Measurements from ENCODE around the gene OPHN1. TPM values are rescaled to one million over a fixed set of nuclear protein-coding genes. Genes with fewer than 3 reads are reported as not detected.

OPHN1 gene
- total and polyA plus RNA-seq, 10 of the 15 experiments (the other 5 are each of a cell fraction or from before 2014, with no cell fraction given) = under 0.01 to 0.03 (median 0.03) TPM; not detected in 6

DNA sequence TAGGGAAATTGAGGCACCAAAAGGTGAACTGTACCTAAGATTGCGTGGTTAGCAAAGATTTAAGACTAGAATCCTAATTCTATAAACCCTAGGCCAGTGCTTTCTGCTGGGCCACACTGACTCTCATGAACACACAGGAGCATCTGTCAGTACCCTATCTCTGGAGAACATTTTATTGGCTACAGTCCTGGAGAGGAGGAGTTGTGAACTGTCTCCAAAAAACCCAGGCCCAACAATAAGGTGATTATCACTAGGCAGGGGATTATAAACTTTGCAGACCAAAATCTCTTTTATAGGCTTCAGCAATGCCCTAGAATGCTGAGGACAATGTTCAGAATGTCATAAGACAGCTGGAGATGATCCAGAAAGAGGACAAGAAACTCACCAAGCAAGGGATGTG is 24.1 kb downstream of the OPHN1 start:
- H3K27me3 ChIP-seq (replicated peaks in 1 of 2; ENCODE audit: control insufficient read depth in 2 of 2, insufficient read depth in 2 of 2, low read length in 1 of 2) = no peaks in the 10 kb centered on the region; a peak in 1 of 4 replicates
- no peaks in the 10 kb centered on the region for H3K79me2 ChIP-seq (ENCODE audit: control insufficient read depth, insufficient read depth, low read length)
- no peak overlapping the region for H3K9ac ChIP-seq (ENCODE audit: control insufficient read depth, insufficient read depth, low read length)
- H3K9me3 ChIP-seq (replicated peaks; ENCODE audit: control insufficient read depth, insufficient read depth, low read length) = no peaks in the 10 kb centered on the region
- FAIRE-seq (no peak), DNase-seq (ENCODE audit: low read depth, low spot score) (no peak), ATAC-seq (no peak)
- H3K4me2 ChIP-seq (ENCODE audit: control insufficient read depth, insufficient read depth) = no peak overlapping the region
- POLR2A ChIA-PET = no interaction called here
- no peaks in the 10 kb centered on the region for H3K4me1 ChIP-seq (ENCODE audit: control insufficient read depth, insufficient read depth, low read length)
- TF ChIP-seq JUNB (IDR thresholded peaks at IDR 0.05) = no peak
- no peak for TF ChIP-seq STAT1 (conservative IDR thresholded peaks at IDR 0.05)
- TF ChIP-seq, protein P1, sequence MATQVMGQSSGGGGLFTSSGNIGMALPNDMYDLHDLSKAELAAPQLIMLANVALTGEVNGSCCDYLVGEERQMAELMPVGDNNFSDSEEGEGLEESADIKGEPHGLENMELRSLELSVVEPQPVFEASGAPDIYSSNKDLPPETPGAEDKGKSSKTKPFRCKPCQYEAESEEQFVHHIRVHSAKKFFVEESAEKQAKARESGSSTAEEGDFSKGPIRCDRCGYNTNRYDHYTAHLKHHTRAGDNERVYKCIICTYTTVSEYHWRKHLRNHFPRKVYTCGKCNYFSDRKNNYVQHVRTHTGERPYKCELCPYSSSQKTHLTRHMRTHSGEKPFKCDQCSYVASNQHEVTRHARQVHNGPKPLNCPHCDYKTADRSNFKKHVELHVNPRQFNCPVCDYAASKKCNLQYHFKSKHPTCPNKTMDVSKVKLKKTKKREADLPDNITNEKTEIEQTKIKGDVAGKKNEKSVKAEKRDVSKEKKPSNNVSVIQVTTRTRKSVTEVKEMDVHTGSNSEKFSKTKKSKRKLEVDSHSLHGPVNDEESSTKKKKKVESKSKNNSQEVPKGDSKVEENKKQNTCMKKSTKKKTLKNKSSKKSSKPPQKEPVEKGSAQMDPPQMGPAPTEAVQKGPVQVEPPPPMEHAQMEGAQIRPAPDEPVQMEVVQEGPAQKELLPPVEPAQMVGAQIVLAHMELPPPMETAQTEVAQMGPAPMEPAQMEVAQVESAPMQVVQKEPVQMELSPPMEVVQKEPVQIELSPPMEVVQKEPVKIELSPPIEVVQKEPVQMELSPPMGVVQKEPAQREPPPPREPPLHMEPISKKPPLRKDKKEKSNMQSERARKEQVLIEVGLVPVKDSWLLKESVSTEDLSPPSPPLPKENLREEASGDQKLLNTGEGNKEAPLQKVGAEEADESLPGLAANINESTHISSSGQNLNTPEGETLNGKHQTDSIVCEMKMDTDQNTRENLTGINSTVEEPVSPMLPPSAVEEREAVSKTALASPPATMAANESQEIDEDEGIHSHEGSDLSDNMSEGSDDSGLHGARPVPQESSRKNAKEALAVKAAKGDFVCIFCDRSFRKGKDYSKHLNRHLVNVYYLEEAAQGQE (IDR thresholded peaks at IDR 0.05; ENCODE audit: low read depth, low read length) = no peak
- TF ChIP-seq IRF4 (IDR thresholded peaks at IDR 0.05; ENCODE audit: low read depth, low read length) = no peak
- RAD21 ChIA-PET (ENCODE audit: unreplicated experiment) = no interaction called here
- no peak overlapping the region for H3K27ac ChIP-seq (ENCODE audit: control insufficient read depth, insufficient read depth)
- SMC1A ChIA-PET (ENCODE audit: uncharacterized antibody, unreplicated experiment) = no interaction called here
- no peaks in the 10 kb centered on the region for H3K36me3 ChIP-seq (ENCODE audit: control insufficient read depth in 2 of 2, insufficient read depth in 2 of 2, low read length in 1 of 2)
- intact Hi-C loops (cut with micrococcal nuclease; ENCODE audit: unreplicated experiment) = no loop called here
- in situ Hi-C loops (cut with MboI) = no loop called here
- BruUV-seq (replicated peaks) = no TSS peak
- no peak overlapping the region for H3K4me3 ChIP-seq
- CTCF ChIA-PET = no interaction called here
- WGBS (ENCODE audit: insufficient coverage, insufficient replicate concordance, low lambda C conversion rate, missing lambda C conversion rate) = 37% methylated on average over 1 of the region's 1 CpG
- no peak overlapping the region for H2AFZ ChIP-seq (ENCODE audit: control insufficient read depth, low read depth, low read length)
- H4K20me1 ChIP-seq (ENCODE audit: control insufficient read depth, insufficient read depth) = no peaks in the 10 kb centered on the region

DNA sequence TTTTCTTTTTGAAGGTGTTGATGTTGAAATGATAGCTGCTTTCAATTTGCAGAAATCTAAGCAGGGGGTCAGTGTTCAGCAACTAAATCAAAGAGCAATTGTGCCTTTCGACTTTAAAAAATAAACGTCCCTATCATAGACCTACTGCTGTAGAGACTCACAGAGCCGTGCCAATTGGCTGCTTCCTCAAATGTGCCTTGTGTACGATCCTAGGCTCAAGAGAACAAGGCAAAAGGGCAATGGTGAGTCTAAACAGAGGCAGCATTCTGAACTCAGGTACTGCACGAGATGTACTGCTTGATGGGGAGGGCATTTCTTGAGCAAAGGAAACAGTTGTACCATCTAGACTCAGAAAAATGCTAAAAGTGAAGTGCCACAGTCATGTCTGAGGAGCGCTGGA is 29.8 kb downstream of the OPHN1 start:
- Histone ChIP-seq H3K9ac (ENCODE audit: control insufficient read depth, insufficient read depth, low read length) (no peak overlapping the region), H2AFZ (ENCODE audit: control insufficient read depth, low read depth, low read length) (no peak overlapping the region), H3K27ac (ENCODE audit: control insufficient read depth, insufficient read depth) (no peak overlapping the region), H3K27me3 (replicated peaks in 1 of 2; ENCODE audit: control insufficient read depth in 2 of 2, insufficient read depth in 2 of 2, low read length in 1 of 2) (no peaks in the 10 kb centered on the region), H3K4me2 (ENCODE audit: control insufficient read depth, insufficient read depth) (no peak overlapping the region), H3K79me2 (ENCODE audit: control insufficient read depth, insufficient read depth, low read length) (no peaks in the 10 kb centered on the region), H3K4me3 (no peak overlapping the region), H3K36me3 (ENCODE audit: control insufficient read depth in 2 of 2, insufficient read depth in 2 of 2, low read length in 1 of 2) (no peaks in the 10 kb centered on the region), H4K20me1 (ENCODE audit: control insufficient read depth, insufficient read depth) (no peaks in the 10 kb centered on the region), H3K4me1 (ENCODE audit: control insufficient read depth, insufficient read depth, low read length) (no peaks in the 10 kb centered on the region), H3K9me3 (replicated peaks; ENCODE audit: control insufficient read depth, insufficient read depth, low read length) (no peaks in the 10 kb centered on the region)
- WGBS (ENCODE audit: insufficient coverage, insufficient replicate concordance, low lambda C conversion rate, missing lambda C conversion rate) = 5% methylated on average over 6 of the region's 6 CpGs
- in situ Hi-C loops (cut with MboI) (no loop called here), intact Hi-C loops (cut with micrococcal nuclease; ENCODE audit: unreplicated experiment) (no loop called here)
- ChIA-PET SMC1A (ENCODE audit: uncharacterized antibody, unreplicated experiment) (no interaction called here), RAD21 (ENCODE audit: unreplicated experiment) (no interaction called here), CTCF (no interaction called here), POLR2A (no interaction called here)
- BruUV-seq (replicated peaks) = no TSS peak
- FAIRE-seq (no peak), ATAC-seq (no peak), DNase-seq (ENCODE audit: low read depth, low spot score) (no peak)
- TF ChIP-seq EZH2 (IDR thresholded peaks at IDR 0.05; ENCODE audit: borderline replicate concordance, control insufficient read depth, low read depth, low read length) (no peak), MEF2B (IDR thresholded peaks at IDR 0.05; ENCODE audit: partially characterized antibody, poor library complexity, severe bottlenecking) (no peak)
